8988T (cell line): Measurements from ENCODE around the gene TAF4.

Experiments
- DNase-seq: peaks from one replicate; pipeline ENCODE4 v3.0.0; 2011

The TAF4 gene

GRCh38 chr20:62042025-62042820 lies 23.5 kb downstream of the TAF4 start:
- DNase-seq = no peak

- no peak for DNase-seq
Measured at GRCh38 chr20:62040933-62041332, 24.7 kb downstream of the TAF4 start.

GRCh38 chr20:62040381-62040922 lies 25.2 kb downstream of the TAF4 start:
- DNase-seq = no peak

GRCh38 chr20:62039738-62040137 lies 25.9 kb downstream of the TAF4 start:
- no peak for DNase-seq

DNA sequence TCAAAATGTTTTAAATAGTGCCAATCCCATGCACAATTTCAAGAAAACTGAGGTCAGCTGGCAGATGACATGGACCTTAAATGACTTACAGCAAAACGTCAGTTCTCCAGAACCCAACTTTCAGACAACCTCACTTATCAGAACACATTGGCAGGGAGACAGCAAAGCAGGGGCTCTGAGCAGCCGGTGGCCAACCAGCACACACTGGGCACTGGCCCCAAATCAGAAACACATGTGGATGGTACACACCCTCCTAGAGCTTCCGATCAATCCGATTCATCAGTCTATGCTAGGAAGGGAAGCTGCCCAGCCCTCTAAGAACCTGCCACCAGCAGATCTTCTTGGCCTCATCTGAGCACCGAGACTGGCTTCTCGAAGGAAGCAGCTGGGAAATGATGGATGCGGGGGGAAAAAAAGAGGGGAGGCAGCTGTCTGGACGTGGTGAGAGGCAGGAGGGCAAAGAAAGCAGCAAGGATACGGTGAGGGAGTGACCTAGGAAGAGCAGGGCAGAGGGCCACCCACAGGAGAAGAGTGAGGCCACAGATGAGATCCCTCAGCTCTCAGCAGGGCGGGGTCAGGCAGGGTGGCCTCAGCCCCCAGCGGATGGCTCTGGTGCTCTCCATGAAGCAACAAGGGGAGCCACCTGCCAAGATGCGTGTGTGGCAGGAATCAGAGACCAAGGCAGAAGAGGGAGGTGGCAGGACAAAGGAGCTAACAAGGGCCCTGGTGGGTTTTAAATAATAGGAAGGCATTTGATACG lies 32.9 kb downstream of the TAF4 start:
- DNase-seq = no peak

GRCh38 chr20:62031462-62032092 lies 34.1 kb downstream of the TAF4 start:
- DNase-seq = no peak

DNA sequence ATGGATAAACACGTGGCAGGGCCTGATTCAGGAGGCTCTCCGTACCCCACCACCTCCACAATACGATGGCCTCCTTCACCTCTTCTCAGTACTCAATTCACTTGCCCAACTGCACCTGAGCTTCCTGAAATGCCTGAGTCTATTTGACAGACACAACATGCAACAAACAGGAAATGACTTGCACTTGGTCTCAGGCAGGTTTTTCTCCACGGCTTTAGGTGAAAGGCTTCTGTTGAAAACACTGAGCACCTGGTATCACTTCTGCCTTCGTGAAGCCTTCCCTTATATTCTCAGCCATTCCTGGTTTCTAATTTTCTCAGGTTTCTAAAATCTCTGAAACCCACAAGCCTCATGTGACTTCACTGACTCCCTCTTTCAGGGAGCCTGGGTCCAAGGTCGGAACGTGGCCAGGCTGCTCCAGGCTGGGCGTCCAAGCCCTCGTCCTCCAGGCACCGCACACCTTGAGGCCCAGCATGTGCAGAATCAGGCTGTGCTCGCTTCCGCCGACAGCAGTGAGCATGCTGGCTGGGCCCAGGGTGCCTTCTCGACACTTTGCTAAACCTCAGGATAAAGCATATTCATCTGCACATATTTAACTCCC lies 34.7 kb downstream of the TAF4 start:
- DNase-seq = no peak

- DNase-seq = no peak
Measured at GRCh38 chr20:62030357-62030756, 35.3 kb downstream of the TAF4 start.

DNA sequence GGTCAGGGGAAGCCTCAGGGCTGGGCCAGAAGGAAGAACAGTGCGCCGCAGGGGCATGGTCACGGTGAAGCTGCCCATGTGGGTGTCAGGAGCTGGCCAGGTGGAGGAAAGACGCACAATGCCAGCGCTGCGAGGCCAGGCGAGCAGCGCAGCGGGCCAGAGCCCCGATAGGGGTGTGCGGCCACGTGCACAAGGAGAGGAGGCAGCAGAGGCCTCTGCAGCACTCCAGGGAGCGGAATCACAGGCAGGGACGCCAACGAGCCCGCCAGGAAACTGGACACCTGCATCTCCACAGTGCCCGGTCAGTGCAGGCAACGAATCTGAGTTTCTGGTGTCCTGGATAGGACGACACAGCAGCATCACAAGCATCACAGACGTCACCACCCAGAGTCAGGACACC lies 35.7 kb downstream of the TAF4 start:
- no peak for DNase-seq

DNA sequence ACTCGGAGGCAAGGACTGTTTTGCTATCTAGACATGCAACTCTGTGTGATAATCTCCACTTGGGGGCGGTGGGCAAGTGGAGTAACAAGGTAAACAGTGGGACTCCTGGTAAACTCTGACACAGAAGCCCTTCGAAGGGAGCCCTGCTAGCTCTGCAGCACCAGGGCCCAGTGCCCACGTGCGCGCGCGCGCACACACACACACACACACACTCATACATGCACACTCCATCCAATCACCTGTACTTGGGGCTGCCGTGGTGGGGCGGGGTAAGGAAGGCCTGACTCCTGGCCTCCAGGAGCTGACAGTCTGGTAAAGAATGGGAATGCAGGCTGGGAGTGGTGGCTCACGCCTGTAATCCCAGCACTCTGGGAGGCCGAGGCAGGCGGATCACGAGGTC lies 36.4 kb downstream of the TAF4 start:
- DNase-seq = no peak

DNA sequence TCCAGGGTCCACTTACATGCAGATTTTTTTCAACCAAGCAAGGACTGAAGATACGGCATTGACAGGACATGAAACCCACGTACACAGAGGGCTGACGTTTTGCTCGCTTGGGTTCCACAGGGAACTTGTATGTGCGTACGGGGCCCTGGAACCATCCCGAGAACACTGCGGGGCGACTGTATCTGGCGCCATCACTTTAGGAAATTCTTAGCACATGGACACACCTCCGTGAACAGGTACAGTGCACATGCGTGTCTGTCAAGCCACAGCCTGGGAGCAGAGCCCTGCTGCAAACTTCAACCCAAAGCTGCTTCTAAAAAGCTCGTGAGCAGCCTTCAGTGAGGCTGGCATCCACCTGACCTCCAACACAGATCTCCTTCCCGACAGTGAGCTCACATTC lies 37.3 kb downstream of the TAF4 start:
- DNase-seq = no peak

DNA sequence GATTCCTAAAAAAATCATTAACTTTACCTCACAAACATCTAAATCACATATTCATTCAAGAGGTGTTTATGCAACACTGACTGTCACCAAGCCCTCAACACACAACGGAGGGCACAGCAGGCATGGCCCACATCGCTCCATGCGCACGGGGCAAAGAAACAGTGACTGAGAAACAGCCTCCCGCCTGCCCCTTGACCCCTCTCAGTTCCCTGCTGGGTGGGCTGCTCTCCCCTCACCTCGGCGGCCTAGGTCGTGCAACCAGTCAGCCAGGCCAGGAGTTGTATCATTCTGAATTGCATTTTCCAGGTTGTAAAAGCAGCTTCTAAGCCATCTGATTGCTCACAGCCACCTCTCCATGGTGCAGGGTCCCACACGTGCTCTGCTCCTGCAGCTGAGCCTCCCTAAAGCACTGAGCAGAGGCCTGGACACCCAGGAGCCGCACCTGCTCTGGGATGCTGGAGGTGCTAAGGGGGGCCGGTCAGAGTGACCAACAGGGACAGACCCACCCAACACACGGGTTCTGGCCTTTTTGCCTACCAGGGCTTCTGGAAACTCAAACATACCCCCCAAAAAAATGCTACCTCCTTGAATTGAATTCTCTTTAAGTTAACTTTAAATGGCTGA lies 37.9 kb downstream of the TAF4 start:
- no peak for DNase-seq

DNA sequence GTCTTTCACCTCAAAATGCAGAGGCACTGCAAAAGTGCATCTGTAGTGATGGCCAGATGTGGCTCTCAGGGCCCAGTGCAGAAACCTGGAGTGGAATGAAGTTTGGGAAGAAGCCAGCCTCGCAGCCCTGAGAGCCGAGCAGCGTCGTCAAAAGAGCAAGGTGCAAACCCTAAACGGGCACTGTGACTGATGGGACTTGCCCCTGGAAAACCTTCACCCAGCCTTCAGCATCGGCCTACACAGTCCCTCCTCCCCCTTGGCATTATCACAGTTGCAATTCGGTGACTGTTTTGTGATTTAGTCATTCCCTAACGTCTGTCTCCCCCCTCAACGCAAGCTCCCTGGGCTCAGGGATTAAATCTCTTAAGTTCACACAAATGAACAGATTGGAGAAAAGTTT lies 38.6 kb downstream of the TAF4 start:
- DNase-seq = no peak

- DNase-seq = no peak
Measured at GRCh38 chr20:62026564-62026856, 39.2 kb downstream of the TAF4 start.

DNA sequence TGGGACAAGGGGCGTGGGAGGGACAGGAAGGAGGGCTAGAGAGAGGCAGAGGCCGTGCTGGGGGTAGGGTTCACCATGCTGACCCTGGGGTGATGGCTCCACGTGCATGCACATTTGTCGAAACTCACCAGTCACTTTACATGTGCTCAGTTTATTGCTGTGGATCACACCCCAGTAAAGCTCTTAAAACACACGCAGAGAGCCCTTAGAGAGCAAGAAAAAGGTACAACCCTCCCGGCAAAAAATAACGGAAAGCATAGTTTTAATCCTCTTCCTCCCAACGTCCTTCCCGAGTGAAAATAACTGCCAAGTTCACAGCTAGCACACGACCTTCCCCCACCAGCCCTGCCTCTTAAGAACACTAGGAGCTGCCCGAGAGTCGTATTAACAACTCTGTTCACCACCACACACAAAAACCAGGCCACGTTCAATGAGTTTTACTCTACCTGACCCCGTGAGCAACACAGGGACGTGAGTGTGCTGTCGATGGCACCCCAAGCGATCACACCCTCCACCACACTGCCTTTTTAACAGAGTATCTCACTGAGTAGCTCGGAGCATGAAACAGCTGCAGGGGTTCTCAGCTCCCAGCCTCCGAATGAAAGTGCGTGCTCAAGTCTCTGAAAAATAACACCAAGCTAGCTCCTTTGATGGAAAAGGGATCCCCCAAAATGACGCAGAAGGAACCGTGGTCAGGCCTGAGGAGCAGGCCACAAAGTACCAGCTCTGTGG lies 39.7 kb downstream of the TAF4 start:
- DNase-seq = no peak

- DNase-seq = no peak
Measured at GRCh38 chr20:62025394-62025793, 40.3 kb downstream of the TAF4 start.

DNA sequence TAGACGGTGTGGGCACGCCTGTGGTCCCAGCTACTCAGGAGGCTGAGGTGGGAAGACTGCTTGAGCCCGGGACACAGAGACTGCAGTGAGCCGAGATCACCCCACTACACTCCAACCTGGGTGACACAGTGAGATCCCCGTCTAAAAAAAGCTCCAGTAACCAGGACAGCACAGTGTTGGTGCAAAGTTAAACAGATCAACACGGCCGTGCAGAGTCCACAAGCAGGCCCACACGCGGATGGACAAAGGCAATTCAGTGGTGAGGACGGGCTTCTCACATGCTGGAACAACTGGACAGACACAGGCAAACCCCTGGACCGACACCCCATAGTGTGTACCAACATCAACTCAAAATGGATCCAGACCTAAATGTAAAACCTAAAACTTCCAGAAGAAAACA lies 41.7 kb downstream of the TAF4 start:
- DNase-seq = no peak

DNA sequence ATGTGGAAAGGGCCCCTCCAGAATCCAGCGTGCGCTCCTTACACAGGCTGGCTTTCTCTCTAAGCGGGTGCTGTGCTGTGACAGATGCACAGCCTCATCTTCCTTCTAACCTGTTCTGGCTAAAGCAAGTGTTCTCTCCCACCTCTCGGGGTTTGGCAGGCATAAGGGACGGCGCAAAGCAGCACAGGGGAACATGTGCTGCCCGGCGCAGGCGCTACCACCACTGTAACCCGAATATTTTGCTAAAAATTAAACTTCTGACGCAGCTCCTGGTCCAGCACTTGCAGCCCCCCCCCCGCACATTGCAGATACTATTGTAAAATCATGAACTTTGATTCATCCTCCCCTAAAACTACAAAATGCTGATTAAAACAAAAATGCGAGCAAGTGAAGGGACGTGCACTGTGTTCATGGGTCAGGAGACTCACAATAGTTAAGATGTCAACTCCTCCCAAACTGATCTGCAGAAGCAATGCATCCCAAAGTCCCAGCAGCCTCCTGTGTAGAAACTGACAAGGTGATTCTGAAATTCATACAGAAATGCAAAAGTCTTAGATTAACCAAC lies 43.0 kb downstream of the TAF4 start:
- no peak for DNase-seq

DNA sequence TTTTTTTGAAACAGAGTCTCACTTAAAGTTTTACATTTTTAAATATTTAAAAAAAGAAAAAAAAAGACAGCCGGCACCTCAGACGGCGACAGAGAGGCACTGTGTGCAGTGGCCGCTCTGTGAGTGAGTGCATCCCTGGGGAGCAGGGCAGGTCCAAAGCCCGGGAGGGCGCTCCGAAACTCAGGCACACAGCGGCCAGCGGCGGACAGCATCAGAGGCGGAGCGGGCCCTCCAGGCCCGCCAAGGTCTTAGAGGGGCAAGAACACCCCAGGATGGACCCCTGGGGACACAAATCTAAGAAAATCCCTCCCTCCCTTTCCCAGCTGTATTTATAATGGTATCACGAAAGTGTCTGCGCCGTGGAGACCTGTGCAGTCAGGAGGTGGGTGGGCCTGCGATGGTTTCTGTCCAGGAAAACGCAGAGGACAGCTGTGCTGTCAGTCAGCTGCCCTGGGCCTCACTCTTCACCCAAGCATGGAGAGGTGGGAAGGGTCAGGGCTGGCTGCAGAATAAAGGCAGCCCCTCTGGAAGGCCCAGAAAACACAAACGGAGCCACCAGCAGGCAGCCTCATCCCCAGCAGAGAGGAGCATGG lies 43.8 kb downstream of the TAF4 start:
- DNase-seq = no peak

GRCh38 chr20:62020935-62021701 lies 44.6 kb downstream of the TAF4 start:
- DNase-seq = no peak
